Measurements from ENCODE around the gene ALPK3. TPM values are rescaled to one million over a fixed set of nuclear protein-coding genes. Genes with fewer than 3 reads are reported as not detected.
A peak's percentile ranks its signal among the peaks of the same experiment; 100 is the strongest.

ALPK3 gene
- total RNA-seq, 1 donor = 0.36 TPM

DNA sequence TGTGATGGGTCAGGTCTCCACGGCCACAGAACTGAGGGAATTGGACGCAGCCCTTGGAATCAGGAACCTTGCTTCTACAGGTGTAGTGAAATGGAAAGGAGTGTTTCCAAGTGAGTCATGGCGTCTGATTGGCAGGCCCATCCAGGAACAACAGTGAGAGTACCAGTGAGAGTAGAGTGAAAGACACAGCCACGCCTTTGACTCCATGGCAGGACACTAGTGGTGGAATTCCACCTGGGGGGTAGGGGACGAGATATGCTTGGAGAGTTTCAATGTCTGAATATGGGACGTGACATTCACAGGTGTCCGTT, 64.3 kb downstream of the ALPK3 start:
- Histone ChIP-seq H4K20me1 (ENCODE audit: insufficient read depth, low read length) (no peaks in the 10 kb centered on the region), H3K4me1 (ENCODE audit: insufficient read depth, low read length) (no peaks in the 10 kb centered on the region), H3K4me3 (ENCODE audit: insufficient read depth, low read length) (no peak overlapping the region), H3K9me3 (ENCODE audit: low read depth, low read length) (no peaks in the 10 kb centered on the region), H3K27ac (ENCODE audit: low read depth, low read length) (no peak overlapping the region), H3K4me2 (ENCODE audit: insufficient read depth, low read length) (no peak overlapping the region), H3K27me3 (ENCODE audit: insufficient read depth, low read length) (no peaks in the 10 kb centered on the region), H3K36me3 (ENCODE audit: insufficient read depth, low read length) (no peaks in the 10 kb centered on the region), H3K79me2 (ENCODE audit: insufficient read depth, low read length) (no peaks in the 10 kb centered on the region), H2AFZ (ENCODE audit: low read length) (no peak overlapping the region)
- no peak for DNase-seq (ENCODE audit: insufficient read length, low spot score, missing footprints)
- TF ChIP-seq, protein P1, sequence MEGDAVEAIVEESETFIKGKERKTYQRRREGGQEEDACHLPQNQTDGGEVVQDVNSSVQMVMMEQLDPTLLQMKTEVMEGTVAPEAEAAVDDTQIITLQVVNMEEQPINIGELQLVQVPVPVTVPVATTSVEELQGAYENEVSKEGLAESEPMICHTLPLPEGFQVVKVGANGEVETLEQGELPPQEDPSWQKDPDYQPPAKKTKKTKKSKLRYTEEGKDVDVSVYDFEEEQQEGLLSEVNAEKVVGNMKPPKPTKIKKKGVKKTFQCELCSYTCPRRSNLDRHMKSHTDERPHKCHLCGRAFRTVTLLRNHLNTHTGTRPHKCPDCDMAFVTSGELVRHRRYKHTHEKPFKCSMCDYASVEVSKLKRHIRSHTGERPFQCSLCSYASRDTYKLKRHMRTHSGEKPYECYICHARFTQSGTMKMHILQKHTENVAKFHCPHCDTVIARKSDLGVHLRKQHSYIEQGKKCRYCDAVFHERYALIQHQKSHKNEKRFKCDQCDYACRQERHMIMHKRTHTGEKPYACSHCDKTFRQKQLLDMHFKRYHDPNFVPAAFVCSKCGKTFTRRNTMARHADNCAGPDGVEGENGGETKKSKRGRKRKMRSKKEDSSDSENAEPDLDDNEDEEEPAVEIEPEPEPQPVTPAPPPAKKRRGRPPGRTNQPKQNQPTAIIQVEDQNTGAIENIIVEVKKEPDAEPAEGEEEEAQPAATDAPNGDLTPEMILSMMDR (IDR thresholded peaks at IDR 0.05; ENCODE audit: extremely low read depth, low read depth, low read length) = no peak

DNA sequence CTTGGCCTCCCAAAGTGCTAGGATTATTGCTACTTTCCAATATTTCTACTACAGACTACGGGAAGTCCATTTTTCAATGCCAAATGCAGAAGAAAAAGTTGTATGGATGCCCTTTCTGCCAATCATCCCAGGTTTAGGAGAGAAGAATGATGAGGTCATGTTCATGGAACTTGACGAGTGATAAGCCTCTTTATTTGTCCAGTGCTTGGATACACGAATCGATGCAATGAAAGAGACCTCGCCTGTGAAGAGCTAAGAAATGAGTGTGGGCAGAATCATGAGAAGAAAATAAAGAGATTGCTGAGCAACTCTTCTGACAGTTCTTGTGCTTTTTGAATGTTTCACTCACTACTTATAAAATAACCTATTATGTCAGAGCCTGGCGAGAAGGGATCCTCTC, 66.3 kb downstream of the ALPK3 start:
- DNase-seq (ENCODE audit: insufficient read length, low spot score, missing footprints) = peak; percentile 90
- H3K27ac ChIP-seq (ENCODE audit: low read depth, low read length) = no peak overlapping the region
- H3K36me3 ChIP-seq (ENCODE audit: insufficient read depth, low read length) = no peaks in the 10 kb centered on the region
- H4K20me1 ChIP-seq (ENCODE audit: insufficient read depth, low read length) = no peaks in the 10 kb centered on the region
- H3K4me1 ChIP-seq (ENCODE audit: insufficient read depth, low read length) = no peaks in the 10 kb centered on the region
- no peak overlapping the region for H3K4me3 ChIP-seq (ENCODE audit: insufficient read depth, low read length)
- H3K27me3 ChIP-seq (ENCODE audit: insufficient read depth, low read length) = no peaks in the 10 kb centered on the region
- H3K79me2 ChIP-seq (ENCODE audit: insufficient read depth, low read length) = no peaks in the 10 kb centered on the region
- no peaks in the 10 kb centered on the region for H3K9me3 ChIP-seq (ENCODE audit: low read depth, low read length)
- TF ChIP-seq, protein P1 (IDR thresholded peaks at IDR 0.05; ENCODE audit: extremely low read depth, low read depth, low read length) = no peak
- H3K4me2 ChIP-seq (ENCODE audit: insufficient read depth, low read length) = no peak overlapping the region
- H2AFZ ChIP-seq (ENCODE audit: low read length) = no peak overlapping the region

DNA sequence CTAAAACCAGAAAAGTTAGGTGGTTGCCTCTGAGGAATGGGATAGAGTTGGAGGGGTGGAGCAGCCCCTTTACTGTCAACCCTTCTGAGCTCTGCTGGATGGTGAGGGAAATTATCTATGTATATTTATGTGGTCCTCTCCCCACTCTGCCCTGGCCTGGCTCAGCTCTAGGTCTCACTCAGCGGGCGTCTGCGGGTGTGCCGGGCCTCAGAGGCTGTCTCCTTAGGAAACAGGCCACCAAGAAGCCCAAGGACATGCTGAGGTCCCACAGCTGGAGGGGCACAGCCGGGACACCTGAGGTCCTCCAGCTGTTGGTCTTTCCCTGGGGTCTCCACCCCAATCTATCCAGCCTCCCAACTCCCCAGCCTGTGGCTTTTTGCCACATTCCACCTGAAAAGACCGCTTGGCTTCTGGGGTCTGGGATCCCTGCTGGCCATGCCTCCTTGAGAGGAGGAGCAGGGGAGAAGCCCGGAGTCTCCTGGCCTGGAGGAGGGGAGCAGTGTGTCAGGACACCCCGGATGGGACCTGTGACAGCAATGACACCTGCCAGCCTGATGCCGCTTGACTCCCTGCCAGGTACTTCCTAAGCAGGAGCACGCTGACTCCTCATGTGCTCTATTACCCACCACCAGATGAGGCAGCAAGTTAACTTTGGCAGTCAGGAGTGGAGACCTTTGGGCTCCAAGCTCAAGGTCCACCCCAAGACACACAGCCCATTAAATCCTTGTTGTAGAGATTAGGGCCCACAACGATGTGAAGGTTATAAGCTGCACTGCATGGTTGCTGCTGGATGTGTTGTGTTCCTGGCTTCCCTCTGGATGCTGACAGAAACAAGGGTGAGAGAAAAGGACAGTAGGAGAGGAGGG, 67.0 kb downstream of the ALPK3 start, which contains the start of gene SLC28A1:
SLC28A1 (plus strand) TSS at position 747 of the 866 bp plus-strand sequence. CDS start 3,099 bp downstream, outside the sequence.
- DNase-seq (ENCODE audit: insufficient read length, low spot score, missing footprints) = no peak
- Histone ChIP-seq H3K4me2 (ENCODE audit: insufficient read depth, low read length) (no peak within 1 kb of the TSS), H3K4me1 (ENCODE audit: insufficient read depth, low read length) (no peaks in the 10 kb centered on the region), H4K20me1 (ENCODE audit: insufficient read depth, low read length) (no peaks in the 10 kb centered on the region), H3K27me3 (ENCODE audit: insufficient read depth, low read length) (no peaks in the 10 kb centered on the region), H3K9me3 (ENCODE audit: low read depth, low read length) (no peaks in the 10 kb centered on the region), H3K36me3 (ENCODE audit: insufficient read depth, low read length) (no peaks in the 10 kb centered on the region), H2AFZ (ENCODE audit: low read length) (no peak within 1 kb of the TSS), H3K27ac (ENCODE audit: low read depth, low read length) (no peak within 1 kb of the TSS), H3K4me3 (ENCODE audit: insufficient read depth, low read length) (no peak within 1 kb of the TSS), H3K79me2 (ENCODE audit: insufficient read depth, low read length) (no peaks in the 10 kb centered on the region)
- TF ChIP-seq, protein P1 (IDR thresholded peaks at IDR 0.05; ENCODE audit: extremely low read depth, low read depth, low read length) = no peak

DNA sequence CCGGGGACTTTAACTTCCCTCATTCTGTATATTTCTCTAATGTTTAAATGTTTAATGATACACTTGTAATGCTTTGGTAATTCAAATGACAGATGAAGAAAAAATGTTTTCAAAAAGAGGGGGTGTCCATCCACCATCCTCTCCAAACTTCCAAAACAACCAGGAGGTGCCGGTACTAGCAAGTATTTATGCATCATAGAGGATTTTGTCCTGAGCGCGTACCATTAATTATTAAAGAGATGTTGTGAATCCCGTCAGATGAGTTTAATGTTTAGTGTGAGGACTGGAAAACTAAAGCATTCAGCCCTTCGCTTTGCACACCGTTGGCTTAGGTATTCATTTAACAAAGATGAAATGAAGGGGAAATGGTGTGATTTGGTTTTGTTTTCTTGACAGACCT, 68.6 kb downstream of the ALPK3 start:
- H3K4me1 ChIP-seq (ENCODE audit: insufficient read depth, low read length) = no peaks in the 10 kb centered on the region
- no peak overlapping the region for H2AFZ ChIP-seq (ENCODE audit: low read length)
- H4K20me1 ChIP-seq (ENCODE audit: insufficient read depth, low read length) = no peaks in the 10 kb centered on the region
- TF ChIP-seq, protein P1 (IDR thresholded peaks at IDR 0.05; ENCODE audit: extremely low read depth, low read depth, low read length) = no peak
- H3K79me2 ChIP-seq (ENCODE audit: insufficient read depth, low read length) = no peaks in the 10 kb centered on the region
- no peaks in the 10 kb centered on the region for H3K36me3 ChIP-seq (ENCODE audit: insufficient read depth, low read length)
- no peak overlapping the region for H3K27ac ChIP-seq (ENCODE audit: low read depth, low read length)
- no peak overlapping the region for H3K4me2 ChIP-seq (ENCODE audit: insufficient read depth, low read length)
- DNase-seq (ENCODE audit: insufficient read length, low spot score, missing footprints) = no peak
- no peak overlapping the region for H3K4me3 ChIP-seq (ENCODE audit: insufficient read depth, low read length)
- no peaks in the 10 kb centered on the region for H3K27me3 ChIP-seq (ENCODE audit: insufficient read depth, low read length)
- no peaks in the 10 kb centered on the region for H3K9me3 ChIP-seq (ENCODE audit: low read depth, low read length)
